Esophagus squamous epithelium (tissue), 5 donors: ENCODE measurements around the gene IFI44. TPM values are rescaled to one million over a fixed set of nuclear protein-coding genes. Genes with fewer than 3 reads are reported as not detected.

ENCODE experiments used
- DNase-seq: peaks from one replicate; lab custom pipeline; 2025; lab: John Stamatoyannopoulos, UW
- H3K27ac ChIP-seq, 4 donors: fragments of 200-600 bp; sonication (generic); one replicate each; pipeline ENCODE4 v1.5.1; 2016 to 2019; ENCODE audit warnings: mild to moderate bottlenecking in 1 of 4
- H3K27me3 ChIP-seq, 4 donors: fragments of 200-600 bp; sonication (generic); 1 replicate in 3 of 4; 2 replicates in 1 of 4; pipeline versions ENCODE4 v1.5.1 to v1.6.0; 2017 to 2021; ENCODE audit warnings: antibody characterized with exemption in 1 of 4
- H3K36me3 ChIP-seq, 3 donors: fragments of 200-600 bp; sonication (generic); one replicate each; pipeline ENCODE4 v1.5.1; 2016 to 2019
- H3K4me1 ChIP-seq, 3 donors: fragments of 200-600 bp; sonication (generic); one replicate each; pipeline ENCODE4 v1.5.1; 2017 to 2019
- H3K4me3 ChIP-seq, 4 donors: fragments of 200-600 bp; sonication (generic); 1 replicate in 3 of 4; 2 replicates in 1 of 4; pipeline ENCODE4 v1.5.1; 2016 to 2019; ENCODE audit warnings: mild to moderate bottlenecking in 2 of 4, moderate library complexity in 1 of 4
- H3K9me3 ChIP-seq, 3 donors: fragments of 200-600 bp; sonication (generic); one replicate each; pipeline ENCODE4 v1.5.1; 2016 to 2019
- POLR2A ChIP-seq, 4 donors: fragments of 450-650 bp; IDR thresholded peaks; one replicate each; pipeline ENCODE4 v1.6.1; 2017; ENCODE audit warnings: antibody characterized with exemption in 4 of 4, mild to moderate bottlenecking in 4 of 4, moderate library complexity in 3 of 4
- WGBS, 2 donors: methylation state at CpG; one replicate each; pipeline ENCODE4 v1.1.5; 2018; 5-methylcytosine and 5-hydroxymethylcytosine counted together
- intact Hi-C: fragments of 100-400 bp; cut with DNase I; formaldehyde crosslinking; loops from one replicate; pipeline ENCODE4 v1.15.0; 2022
- total RNA-seq, 4 donors: library from RNA; depleted of rRNA; stranded (reverse); fragments of >200 nt; gene quantifications; one replicate each; pipeline ENCODE4 v1.1.0, GENCODE V29; 2016
- TF ChIP-seq, protein P1 (sequence below), 6 experiments: fragments of 450-650 bp in 4 of 6; fragments of 200-600 bp in 2 of 6; sonication (generic) in 2 of 6; IDR thresholded peaks; one replicate each; pipeline ENCODE4 v1.5.1; 2016 to 2019; ENCODE audit warnings: antibody characterized with exemption in 6 of 6, mild to moderate bottlenecking in 4 of 6, moderate library complexity in 4 of 6
- donor health status: DM: yes; HTN: yes; CAD: no.

The IFI44 gene
- total RNA-seq, 4 donors from 2014 or later = 3.1 to 33.0 (median 7.6) TPM

DNA sequence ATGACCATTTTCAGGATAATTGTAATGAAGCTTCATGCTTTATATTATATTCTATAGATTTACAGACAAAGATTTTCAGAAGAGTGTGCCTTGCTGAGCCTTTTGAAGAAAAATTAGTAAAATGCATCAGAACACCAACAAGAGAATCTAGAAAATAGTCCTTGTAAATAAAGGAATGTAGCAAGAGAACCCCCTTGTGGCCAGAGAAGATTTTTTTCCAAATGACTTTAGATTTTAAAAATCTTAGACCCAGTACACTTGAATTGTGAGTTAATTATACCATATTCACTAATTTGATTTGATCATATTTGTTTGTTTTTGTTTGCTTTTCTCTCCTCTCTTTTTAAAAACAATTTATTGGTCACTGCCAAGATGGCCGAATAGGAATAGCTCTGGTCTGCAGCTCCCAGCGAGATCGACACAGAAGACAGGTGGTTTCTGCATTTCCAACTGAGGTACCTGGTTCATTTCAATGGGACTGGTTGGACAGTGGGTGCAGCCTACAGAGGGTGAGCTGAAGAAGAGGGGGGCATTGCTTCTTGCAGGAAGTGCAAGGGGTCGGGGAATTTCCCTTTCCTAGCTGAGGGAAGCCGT, 42.2 kb upstream of the IFI44 start:
- intact Hi-C loops = loop anchor here (10.0 kb wide), 1 partner anchor 473 kb away; no protein-coding TSS in a partner anchor
- Histone ChIP-seq H3K27me3 (peaks cover 0 to 13% (median 0%) of the 10 kb centered on the region in 4 donors), H3K4me3 (no peak overlapping the region), H3K9me3 (no peaks in the 10 kb centered on the region), H3K4me1 (no peaks in the 10 kb centered on the region), H3K27ac (no peak overlapping the region), H3K36me3 (no peaks in the 10 kb centered on the region)
- no peak for DNase-seq
- 85 to 88% methylated on average over 5 of the region's 5 CpGs for WGBS, 2 donors
- TF ChIP-seq POLR2A (IDR thresholded peaks at IDR 0.05) = no peak
- TF ChIP-seq, protein P1, sequence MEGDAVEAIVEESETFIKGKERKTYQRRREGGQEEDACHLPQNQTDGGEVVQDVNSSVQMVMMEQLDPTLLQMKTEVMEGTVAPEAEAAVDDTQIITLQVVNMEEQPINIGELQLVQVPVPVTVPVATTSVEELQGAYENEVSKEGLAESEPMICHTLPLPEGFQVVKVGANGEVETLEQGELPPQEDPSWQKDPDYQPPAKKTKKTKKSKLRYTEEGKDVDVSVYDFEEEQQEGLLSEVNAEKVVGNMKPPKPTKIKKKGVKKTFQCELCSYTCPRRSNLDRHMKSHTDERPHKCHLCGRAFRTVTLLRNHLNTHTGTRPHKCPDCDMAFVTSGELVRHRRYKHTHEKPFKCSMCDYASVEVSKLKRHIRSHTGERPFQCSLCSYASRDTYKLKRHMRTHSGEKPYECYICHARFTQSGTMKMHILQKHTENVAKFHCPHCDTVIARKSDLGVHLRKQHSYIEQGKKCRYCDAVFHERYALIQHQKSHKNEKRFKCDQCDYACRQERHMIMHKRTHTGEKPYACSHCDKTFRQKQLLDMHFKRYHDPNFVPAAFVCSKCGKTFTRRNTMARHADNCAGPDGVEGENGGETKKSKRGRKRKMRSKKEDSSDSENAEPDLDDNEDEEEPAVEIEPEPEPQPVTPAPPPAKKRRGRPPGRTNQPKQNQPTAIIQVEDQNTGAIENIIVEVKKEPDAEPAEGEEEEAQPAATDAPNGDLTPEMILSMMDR (IDR thresholded peaks at IDR 0.05) = peak; percentile 11 to 73 (median 50)

- H3K27ac ChIP-seq = no peak overlapping the region
- H3K27me3 ChIP-seq = peaks cover 0 to 13% (median 0%) of the 10 kb centered on the region in 4 donors
- no peak for DNase-seq
- 47 to 50% methylated on average over 2 to 3 of the region's 4 CpGs for WGBS, 2 donors
- H3K9me3 ChIP-seq = no peaks in the 10 kb centered on the region
- H3K4me3 ChIP-seq = no peak overlapping the region
- H3K4me1 ChIP-seq = no peaks in the 10 kb centered on the region
- TF ChIP-seq, protein P1 (IDR thresholded peaks at IDR 0.05) = no peak
- TF ChIP-seq POLR2A (IDR thresholded peaks at IDR 0.05) = no peak
- H3K36me3 ChIP-seq = no peaks in the 10 kb centered on the region
- intact Hi-C loops = loop anchor here (10.0 kb wide), 1 partner anchor 473 kb away; no protein-coding TSS in a partner anchor
Measured at GRCh38 chr1:78607944-78608343, 41.7 kb upstream of the IFI44 start.

GRCh38 chr1:78617615-78618026, 32.0 kb upstream of the IFI44 start:
- no peaks in the 10 kb centered on the region for H3K9me3 ChIP-seq
- 36 to 40% methylated on average over 7 of the region's 7 CpGs for WGBS, 2 donors
- peaks cover 0 to 35% (median 10%) of the 10 kb centered on the region in 3 donors for H3K4me1 ChIP-seq
- H3K27me3 ChIP-seq = no peaks in the 10 kb centered on the region
- no peak for TF ChIP-seq POLR2A (IDR thresholded peaks at IDR 0.05)
- TF ChIP-seq, protein P1 (IDR thresholded peaks at IDR 0.05) = peak; percentile 67 to 92 (median 80)
- no peak overlapping the region for H3K4me3 ChIP-seq
- no peak overlapping the region for H3K27ac ChIP-seq
- DNase-seq = no peak
- H3K36me3 ChIP-seq = no peaks in the 10 kb centered on the region
- intact Hi-C loops = loop anchor here (5.0 kb wide), 1 partner anchor 55 kb away; no protein-coding TSS in a partner anchor

DNA sequence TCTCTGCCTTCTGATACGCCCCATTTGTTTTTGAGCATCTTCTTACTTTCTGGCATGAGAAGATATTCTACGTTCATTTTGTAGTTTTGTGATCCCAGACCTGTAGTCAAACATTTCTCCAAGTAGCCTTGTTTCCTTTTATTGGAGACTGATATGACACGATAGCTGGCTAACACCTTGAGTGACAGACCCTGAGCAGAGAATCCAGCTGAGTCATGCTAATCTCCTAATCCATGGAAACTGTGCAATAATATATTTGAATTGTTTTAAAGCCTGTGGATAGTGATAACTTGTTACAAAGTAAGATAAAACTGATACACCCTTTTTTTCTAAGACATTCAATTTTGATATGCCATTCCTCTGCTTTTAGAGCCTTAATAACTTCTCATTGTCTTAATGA, 30.6 kb upstream of the IFI44 start:
- Histone ChIP-seq H3K27me3 (no peaks in the 10 kb centered on the region), H3K4me3 (peak overlapping the region in 2 of 4 donors; percentile 24 to 53), H3K9me3 (no peaks in the 10 kb centered on the region), H3K4me1 (peaks cover 0 to 35% (median 10%) of the 10 kb centered on the region in 3 donors), H3K27ac (peak overlapping the region; percentile 36 to 77 (median 68)), H3K36me3 (no peaks in the 10 kb centered on the region)
- intact Hi-C loops = loop anchor here (5.0 kb wide), 1 partner anchor 53 kb away; no protein-coding TSS in a partner anchor
- no peak for DNase-seq
- 49 to 51% methylated on average over 3 of the region's 3 CpGs for WGBS, 2 donors
- TF ChIP-seq POLR2A (IDR thresholded peaks at IDR 0.05) = no peak
- TF ChIP-seq, protein P1 (IDR thresholded peaks at IDR 0.05) = no peak

- intact Hi-C loops = loop anchor here (5.0 kb wide), 1 partner anchor 53 kb away; no protein-coding TSS in a partner anchor
- no peaks in the 10 kb centered on the region for H3K36me3 ChIP-seq
- no peaks in the 10 kb centered on the region for H3K27me3 ChIP-seq
- 47 to 62% methylated on average over 4 of the region's 4 CpGs for WGBS, 2 donors
- H3K9me3 ChIP-seq = no peaks in the 10 kb centered on the region
- H3K27ac ChIP-seq = peak overlapping the region; percentile 36 to 77 (median 68)
- H3K4me3 ChIP-seq = peak overlapping the region; percentile 9 to 53 (median 30)
- no peak for DNase-seq
- H3K4me1 ChIP-seq = peaks cover 0 to 35% (median 10%) of the 10 kb centered on the region in 3 donors
- TF ChIP-seq, protein P1 (IDR thresholded peaks at IDR 0.05) = no peak
- TF ChIP-seq POLR2A (IDR thresholded peaks at IDR 0.05) = no peak
Measured at GRCh38 chr1:78619446-78619802, 30.2 kb upstream of the IFI44 start.
